ENCODE data around the gene CCR6.

The CCR6 gene

GRCh38 chr6:167157414-167157813 is 34.5 kb downstream of the CCR6 start:
- H3K9me3 Mint-ChIP-seq, result no peaks in the 10 kb centered on the region
- H3K36me3 Mint-ChIP-seq (ENCODE audit: low read depth), result no peaks in the 10 kb centered on the region
- H3K4me3 Mint-ChIP-seq, result no peak overlapping the region
- no peak overlapping the region for H3K27ac Mint-ChIP-seq
- no peak for DNase-seq
- TF ChIP-seq CTCF (IDR thresholded peaks at IDR 0.05), result no peak
- peaks cover 15% of the 10 kb centered on the region for H3K27me3 Mint-ChIP-seq (ENCODE audit: low read depth, poor library complexity)
- H3K4me1 Mint-ChIP-seq, result peaks cover 6% of the 10 kb centered on the region

GRCh38 chr6:167157863-167158262 is 35.0 kb downstream of the CCR6 start, which contains the start of gene GPR31:
GPR31 (minus strand) TSS chr6:167157980; CDS start chr6:167157831, 149 bp downstream.
- H3K4me3 Mint-ChIP-seq, result no peak within 1 kb of the TSS
- H3K27ac Mint-ChIP-seq, result peak within 1 kb of the TSS; percentile 20
- peaks cover 6% of the 10 kb centered on the region for H3K4me1 Mint-ChIP-seq
- no peak for DNase-seq
- no peak for TF ChIP-seq CTCF (IDR thresholded peaks at IDR 0.05)
- no peaks in the 10 kb centered on the region for H3K9me3 Mint-ChIP-seq
- peaks cover 13% of the 10 kb centered on the region for H3K27me3 Mint-ChIP-seq (ENCODE audit: low read depth, poor library complexity)
- H3K36me3 Mint-ChIP-seq (ENCODE audit: low read depth), result no peaks in the 10 kb centered on the region

- no peak overlapping the region for H3K27ac Mint-ChIP-seq
- no peaks in the 10 kb centered on the region for H3K36me3 Mint-ChIP-seq (ENCODE audit: low read depth)
- peaks cover 6% of the 10 kb centered on the region for H3K4me1 Mint-ChIP-seq
- no peak for DNase-seq
- no peaks in the 10 kb centered on the region for H3K9me3 Mint-ChIP-seq
- TF ChIP-seq CTCF (IDR thresholded peaks at IDR 0.05), result no peak
- no peak overlapping the region for H3K4me3 Mint-ChIP-seq
- peaks cover 17% of the 10 kb centered on the region for H3K27me3 Mint-ChIP-seq (ENCODE audit: low read depth, poor library complexity)
These were observed 39.1 kb downstream of the CCR6 start for GRCh38 chr6:167161851-167162467.

- H3K27me3 Mint-ChIP-seq (ENCODE audit: low read depth, poor library complexity), result peaks cover 17% of the 10 kb centered on the region
- DNase-seq, result no peak
- no peaks in the 10 kb centered on the region for H3K36me3 Mint-ChIP-seq (ENCODE audit: low read depth)
- no peak for TF ChIP-seq CTCF (IDR thresholded peaks at IDR 0.05)
- peaks cover 6% of the 10 kb centered on the region for H3K4me1 Mint-ChIP-seq
- no peak overlapping the region for H3K27ac Mint-ChIP-seq
- H3K9me3 Mint-ChIP-seq, result no peaks in the 10 kb centered on the region
- no peak overlapping the region for H3K4me3 Mint-ChIP-seq
These were observed 39.7 kb downstream of the CCR6 start for GRCh38 chr6:167162591-167162990.

- Mint-ChIP-seq H3K4me3 (no peak overlapping the region), H3K36me3 (ENCODE audit: low read depth) (no peaks in the 10 kb centered on the region), H3K27ac (no peak overlapping the region), H3K27me3 (ENCODE audit: low read depth, poor library complexity) (peaks cover 16% of the 10 kb centered on the region), H3K4me1 (no peaks in the 10 kb centered on the region), H3K9me3 (no peaks in the 10 kb centered on the region)
- no peak for TF ChIP-seq CTCF (IDR thresholded peaks at IDR 0.05)
- DNase-seq, result no peak
These were observed 40.6 kb downstream of the CCR6 start for GRCh38 chr6:167163476-167164011.

- Mint-ChIP-seq H3K4me3 (no peak overlapping the region), H3K36me3 (ENCODE audit: low read depth) (no peaks in the 10 kb centered on the region), H3K27ac (no peak overlapping the region), H3K27me3 (ENCODE audit: low read depth, poor library complexity) (peaks cover 18% of the 10 kb centered on the region), H3K4me1 (no peaks in the 10 kb centered on the region), H3K9me3 (no peaks in the 10 kb centered on the region)
- TF ChIP-seq CTCF (IDR thresholded peaks at IDR 0.05), result no peak
- no peak for DNase-seq
These were observed 41.4 kb downstream of the CCR6 start for GRCh38 chr6:167164261-167164660.

Data from nephron progenitor cell (in vitro differentiated cells).